NCI-H2081 (cell line): ENCODE measurements around the gene UBASH3B.
"Not testable (repeated sequence)": the region's sequence is repeated elsewhere in the genome, so short reads cannot be mapped to it uniquely, and the experiment has no call there.

Experiments used
- DNase-seq, 2 experiments: peaks; one replicate each; lab custom pipeline; 2025; lab: John Stamatoyannopoulos, UW

UBASH3B gene

DNA sequence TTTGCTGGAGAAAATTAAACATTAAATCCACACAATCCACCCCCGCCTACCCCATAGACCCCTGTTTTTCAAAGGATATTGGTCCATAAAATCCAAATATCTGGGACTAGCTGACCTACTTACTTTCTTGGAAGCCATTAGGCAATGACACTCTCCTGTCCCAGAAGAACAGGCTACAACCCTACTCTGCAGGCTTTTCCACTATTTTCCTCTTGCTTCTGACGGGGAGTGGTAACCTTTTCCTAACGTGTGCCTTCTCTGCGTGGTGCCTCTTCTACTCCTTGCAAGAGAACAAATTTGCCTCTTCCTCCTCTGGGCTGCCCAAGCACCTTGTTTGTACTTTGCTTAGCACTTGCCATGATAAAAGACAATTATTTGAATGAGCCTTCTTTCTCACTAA lies 51.6 kb downstream of the UBASH3B start:
- DNase-seq = no peak

GRCh38 chr11:122707901-122708300 lies 52.4 kb downstream of the UBASH3B start:
- no peak for DNase-seq

DNA sequence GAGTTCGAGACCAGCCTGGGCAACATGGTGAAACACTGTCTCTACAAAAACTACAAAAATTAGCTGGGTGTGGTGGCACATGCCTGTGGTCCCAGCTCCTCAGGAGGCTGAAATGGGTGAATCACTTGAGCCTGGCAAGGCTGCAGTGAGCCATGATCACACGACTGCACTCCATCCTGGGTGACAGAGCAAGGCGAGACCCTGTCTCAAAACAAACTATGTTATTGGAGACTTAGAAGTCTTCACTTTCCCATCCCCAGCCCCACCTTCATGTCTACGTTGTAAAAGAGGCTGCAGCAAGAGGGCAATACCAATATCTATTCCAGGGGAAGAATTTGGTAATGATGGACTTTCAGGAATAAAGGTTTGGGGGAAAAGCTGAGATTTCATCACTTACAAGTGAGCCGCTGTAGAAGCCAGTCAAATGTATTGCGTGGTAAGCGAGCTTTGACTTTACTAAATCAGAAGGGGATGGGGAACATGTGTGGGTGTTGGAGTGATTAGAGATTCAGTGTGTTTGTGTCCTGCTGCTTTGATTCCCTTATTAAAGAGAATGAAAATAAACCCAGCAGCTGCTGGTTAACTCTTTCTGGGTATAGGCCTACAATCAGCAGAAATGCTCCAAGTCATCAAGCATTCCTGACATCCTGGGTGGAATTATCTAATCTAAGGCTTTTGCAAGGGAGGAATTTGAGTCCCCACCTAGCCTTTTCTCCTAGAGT lies 53.7 kb downstream of the UBASH3B start:
- no peak for DNase-seq

- no peak for DNase-seq
Measured at GRCh38 chr11:122711362-122711761, 55.8 kb downstream of the UBASH3B start.

DNA sequence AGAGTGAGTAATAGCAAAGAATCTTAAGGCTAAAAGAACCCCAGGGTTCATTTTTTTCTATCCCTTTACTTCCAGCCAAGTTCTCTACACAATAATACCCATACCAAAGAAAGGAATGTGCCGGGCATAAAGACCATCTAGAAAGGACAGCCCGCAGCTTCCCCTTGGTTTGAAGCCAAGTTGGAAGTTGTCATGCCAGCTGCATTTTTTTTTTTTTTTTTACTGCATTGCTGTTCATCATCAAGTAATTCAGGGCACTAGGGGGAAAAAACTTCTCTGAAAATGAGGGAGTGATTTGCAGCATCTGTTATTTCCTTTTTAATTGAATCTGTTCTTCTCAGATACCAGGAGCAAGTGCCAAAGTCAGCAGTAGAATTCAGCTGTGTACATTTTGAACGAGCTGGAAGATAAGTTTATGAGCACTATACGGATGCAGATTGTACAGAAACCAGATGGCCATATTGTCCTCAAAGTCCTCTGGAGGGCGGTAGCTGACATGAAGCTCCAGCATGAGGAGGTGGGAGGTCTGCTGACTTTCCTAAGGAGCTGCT lies 56.4 kb downstream of the UBASH3B start:
- peak in 1 of 2 experiments; percentile 20 for DNase-seq

- DNase-seq = no peak
Measured at GRCh38 chr11:122714004-122714403, 58.5 kb downstream of the UBASH3B start.

DNA sequence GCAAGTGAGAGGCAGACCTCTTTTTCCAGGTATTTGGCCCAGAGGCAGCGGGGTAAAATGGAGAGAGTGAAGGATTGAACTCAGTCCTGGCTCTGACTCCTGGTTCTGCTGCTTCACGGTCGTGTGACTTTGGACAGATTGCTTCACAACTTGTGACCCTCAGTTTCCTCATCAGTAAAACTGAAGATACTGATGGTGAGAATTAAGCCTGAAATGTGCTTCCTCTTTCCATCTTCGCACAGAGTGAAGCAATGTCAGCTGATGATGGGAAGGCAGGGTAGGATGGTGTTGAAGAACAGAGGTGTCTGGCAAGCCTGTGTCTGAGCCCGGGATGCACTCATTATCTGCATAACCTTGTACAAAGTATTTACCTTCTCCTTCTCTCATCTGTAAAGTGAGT lies 59.0 kb downstream of the UBASH3B start:
- DNase-seq = no peak

DNA sequence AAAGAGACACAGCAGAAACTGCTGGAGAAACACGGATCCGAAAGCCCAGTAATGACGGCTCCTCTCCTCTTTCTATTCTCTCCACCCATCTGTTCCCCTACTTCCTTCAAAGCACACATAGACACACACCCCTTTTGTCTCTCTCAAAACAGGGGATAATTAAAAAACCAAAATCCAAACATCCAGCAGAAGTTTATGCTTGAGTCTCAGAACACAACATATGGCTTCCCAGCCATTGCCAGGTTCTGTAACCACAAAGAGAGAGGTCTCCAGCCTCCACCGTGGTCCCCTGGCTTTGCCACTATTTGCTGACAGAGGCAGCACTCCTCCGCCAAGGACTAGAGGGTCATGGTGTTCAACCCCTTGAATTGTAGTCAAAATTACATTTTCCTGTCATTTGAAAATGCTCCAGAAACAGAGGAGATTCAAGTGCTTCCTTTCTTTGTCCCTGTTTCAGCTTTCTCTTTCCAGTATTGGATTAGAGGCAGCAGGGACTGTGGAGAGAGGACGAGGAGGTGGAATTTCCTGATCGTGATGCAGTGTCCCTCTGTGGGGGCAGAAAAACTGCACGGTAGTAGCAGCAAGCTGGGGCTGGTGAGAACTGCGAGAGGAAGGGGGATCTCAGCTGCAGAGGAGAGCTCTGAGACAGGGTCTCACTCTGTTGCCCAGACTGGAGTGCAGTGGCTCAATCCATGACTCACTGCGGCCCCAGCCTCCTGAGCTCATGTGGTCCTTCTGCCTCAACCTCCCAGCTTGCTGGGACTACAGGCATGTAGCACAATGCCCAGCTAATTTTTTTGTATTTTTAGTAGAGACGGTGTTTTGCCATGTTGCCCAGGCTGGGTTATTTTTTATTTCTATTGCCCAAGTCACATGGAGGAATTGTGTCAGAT lies 60.3 kb downstream of the UBASH3B start:
- DNase-seq = no peak

- DNase-seq = no peak
Measured at GRCh38 chr11:122717264-122717867, 61.8 kb downstream of the UBASH3B start.

GRCh38 chr11:122720107-122720881 lies 64.8 kb downstream of the UBASH3B start:
- no peak for DNase-seq

DNA sequence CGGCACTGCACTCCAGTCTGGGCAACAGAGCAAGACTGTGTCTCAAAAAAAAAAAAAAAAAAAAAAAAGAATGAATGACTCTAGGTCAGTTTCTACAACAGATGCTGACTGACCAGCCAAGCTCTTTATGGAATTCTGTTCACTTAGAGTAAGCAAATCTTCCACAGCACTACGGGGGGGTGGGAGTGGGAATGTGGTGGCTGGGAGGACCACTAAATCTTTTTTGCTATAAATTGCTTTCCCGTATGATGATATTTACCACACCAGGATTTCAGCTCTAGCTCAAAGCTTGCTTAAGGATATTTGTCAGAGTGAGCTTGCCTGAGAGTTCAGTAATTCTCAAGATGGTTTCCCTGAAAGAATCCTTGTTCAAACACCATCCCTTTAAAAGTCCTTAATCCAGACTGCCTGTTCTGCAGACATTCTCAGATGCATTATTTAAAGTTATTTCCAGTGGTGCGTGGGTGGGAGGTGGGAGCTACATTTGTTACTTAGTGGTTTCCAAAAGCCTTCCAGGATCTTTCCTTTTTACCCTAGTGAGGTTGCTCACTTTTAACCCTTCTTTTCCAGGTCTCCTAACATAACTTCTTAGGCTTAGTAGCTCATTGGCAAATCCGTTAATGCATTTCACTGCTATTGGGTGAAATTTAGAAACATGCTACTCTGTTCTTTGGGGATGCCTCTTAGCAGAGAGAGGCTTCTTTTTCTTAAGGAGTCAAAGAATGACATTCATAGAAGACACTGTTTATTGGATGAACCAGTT lies 65.9 kb downstream of the UBASH3B start:
- no peak for DNase-seq

- no peak for DNase-seq
Measured at GRCh38 chr11:122721964-122722266, 66.4 kb downstream of the UBASH3B start.

DNA sequence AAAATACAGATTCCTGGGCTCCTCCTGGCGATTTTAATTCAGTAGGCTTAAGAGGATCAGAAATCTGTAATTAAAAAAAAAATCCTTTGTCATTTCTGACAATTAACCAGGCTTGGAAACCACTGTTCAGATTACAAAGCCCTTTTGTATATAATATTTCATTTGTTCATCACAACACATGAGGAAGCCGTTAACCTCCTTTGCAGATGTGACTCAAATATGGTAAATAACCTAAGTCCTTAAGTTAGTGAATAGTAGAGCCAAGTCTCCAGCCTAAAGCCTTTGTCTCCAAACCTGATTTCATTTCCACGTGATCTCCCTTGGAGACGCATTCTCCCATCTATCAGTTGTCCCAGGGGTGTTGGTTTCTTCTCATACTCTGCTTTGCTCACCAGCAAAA lies 67.6 kb downstream of the UBASH3B start:
- DNase-seq = no peak

DNA sequence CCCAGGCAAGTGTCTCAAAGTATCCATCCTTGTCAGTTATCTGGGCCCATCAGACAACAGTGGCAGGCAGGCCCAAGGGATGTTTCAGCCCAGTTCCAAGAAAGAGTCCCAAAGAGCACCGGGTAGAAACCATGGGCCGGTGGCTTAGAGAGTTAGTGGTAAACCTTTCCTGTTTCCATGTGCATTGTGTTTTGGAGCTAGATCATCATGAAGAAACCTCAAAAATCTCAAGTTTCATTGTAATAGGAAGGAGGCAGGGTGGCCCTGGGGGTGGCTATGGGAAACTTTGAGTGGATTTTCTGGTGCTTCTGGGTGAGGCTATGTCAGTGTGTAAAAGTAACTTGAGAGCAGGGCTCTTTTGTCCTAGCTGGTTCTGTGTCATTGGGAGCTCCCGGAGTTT lies 68.1 kb downstream of the UBASH3B start:
- no peak for DNase-seq

DNA sequence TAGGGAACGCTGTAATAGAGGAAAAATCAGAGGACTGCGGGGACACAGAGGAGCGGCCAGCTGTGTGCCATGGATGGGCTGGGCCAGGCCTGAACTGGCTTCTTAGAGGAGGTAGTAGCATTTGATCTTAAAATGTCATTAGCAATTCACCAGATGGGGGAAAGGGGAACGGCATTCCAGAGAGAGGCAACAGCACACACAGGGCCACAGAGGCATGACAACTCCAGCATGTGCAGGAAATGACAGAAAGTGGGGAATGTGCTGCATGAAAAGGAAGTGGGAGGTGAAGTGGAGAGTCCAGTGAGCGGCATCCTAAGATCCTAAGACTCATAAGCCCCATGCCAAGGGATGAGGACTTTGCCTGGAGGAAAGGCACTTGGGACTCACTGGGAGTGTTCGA lies 69.0 kb downstream of the UBASH3B start:
- DNase-seq = no peak

DNA sequence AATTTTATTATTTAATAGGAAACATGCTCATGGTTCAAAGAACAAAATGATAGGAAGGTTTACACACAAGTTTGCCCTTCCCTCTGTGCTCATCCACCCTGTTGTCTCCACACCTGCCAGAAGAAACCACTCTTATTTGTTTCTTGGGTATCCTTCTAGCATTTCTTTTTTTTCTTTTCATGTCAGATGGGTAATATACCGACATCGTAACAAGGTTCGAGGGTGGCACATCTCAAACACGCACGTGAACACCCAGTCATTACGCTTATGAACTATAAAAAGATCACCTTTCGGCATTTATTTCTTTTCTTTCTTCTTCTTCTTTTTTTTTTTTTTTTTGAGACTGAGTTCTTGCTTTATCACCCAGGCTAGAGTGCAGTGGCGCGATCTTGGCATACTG lies 70.5 kb downstream of the UBASH3B start:
- DNase-seq = no peak

DNA sequence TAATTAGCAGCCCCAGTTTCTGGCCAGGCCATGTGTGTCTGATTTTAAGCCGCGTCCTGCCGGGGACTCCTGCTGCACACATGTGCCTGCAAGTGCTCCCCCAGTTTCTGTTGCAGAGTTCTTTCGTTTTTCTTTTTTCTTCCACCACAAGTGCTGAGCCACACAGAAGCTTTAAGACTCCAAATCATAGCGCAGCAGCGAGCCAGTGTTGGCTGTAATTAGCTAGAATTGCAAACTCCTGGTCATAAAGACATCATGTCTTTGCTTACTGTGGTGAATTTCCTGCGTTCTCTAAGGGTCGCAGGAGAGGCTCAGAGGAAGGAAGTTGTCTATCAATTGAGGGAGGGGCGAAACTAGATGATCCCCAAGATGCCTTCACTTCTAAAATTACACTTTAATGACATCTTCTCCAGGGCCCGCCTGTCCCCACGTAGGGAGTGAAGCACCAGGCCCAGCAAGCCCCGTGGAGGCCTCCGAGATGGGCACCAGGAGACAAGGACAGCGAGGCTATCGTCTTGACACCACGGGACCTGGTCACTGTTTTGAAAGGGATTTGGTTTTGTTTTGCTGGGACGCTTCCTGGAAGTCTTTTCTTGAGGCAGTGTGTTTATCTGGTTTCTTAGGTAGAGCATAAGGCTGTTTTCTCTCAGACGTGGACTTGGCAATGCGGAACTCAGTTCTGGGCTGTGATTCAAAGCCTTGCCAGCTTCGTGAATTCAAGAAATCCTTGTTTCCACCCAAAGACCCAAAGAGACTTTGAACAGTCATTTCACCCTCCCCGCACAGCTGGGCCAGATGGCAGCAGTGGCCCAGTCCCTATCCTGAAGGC lies 71.8 kb downstream of the UBASH3B start:
- DNase-seq = no peak

- no peak for DNase-seq
Measured at GRCh38 chr11:122728561-122728960, 73.0 kb downstream of the UBASH3B start.

DNA sequence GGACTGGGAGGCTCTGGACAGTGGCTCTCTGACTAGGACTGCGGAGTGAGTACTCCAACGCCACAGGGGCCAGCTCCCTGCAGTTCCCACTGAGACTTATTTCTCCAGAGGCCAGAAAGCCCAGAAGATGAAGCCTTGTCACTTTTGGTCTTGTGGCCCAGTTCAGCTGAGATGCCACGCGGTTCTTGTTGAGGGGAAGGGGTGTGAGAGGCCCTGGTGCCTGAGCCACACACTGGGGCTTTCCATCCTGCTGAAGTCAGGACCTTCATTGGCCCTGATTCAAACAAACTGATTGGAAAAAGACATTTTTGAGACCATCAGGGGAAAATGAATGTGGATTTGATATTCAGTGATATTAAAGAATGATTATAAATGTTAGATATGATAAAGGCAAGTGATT lies 73.6 kb downstream of the UBASH3B start:
- no peak for DNase-seq

- not testable (repeated sequence) for DNase-seq
Measured at GRCh38 chr11:122730694-122731093, 75.2 kb downstream of the UBASH3B start.
